AG04450 (cell line): ENCODE measurements around the gene CYP2D6. TPM values are rescaled to one million over a fixed set of nuclear protein-coding genes. Genes with fewer than 3 reads are reported as not detected.

ENCODE experiments used
- CTCF ChIA-PET: fragments of 300-600, 350-600 bp; formaldehyde crosslinking; extraction: SDS; loops from one replicate; lab custom pipeline; 2022; ENCODE audit warnings: antibody characterized with exemption, inconsistent platforms; lab: Charles Lee
- POLR2A ChIA-PET: fragments of 350-600 bp; formaldehyde crosslinking; extraction: SDS; loops from one replicate; lab custom pipeline; 2021; ENCODE audit warnings: antibody characterized with exemption, inconsistent platforms; lab: Yijun Ruan, JAX
- DNase-seq: peaks from one replicate; pipeline ENCODE4 v3.0.0-alpha.2; 2011; ENCODE audit warnings: low read depth, low spot score
- H3K27ac ChIP-seq: one replicate; pipeline ENCODE4 v1.5.1; 2012; ENCODE audit warnings: low read depth, low read length, control low read depth
- H3K27me3 ChIP-seq: one replicate; pipeline ENCODE4 v1.6.0; 2012; ENCODE audit warnings: low read length; ENCODE audit not compliant: control insufficient read depth, insufficient read depth
- H3K4me3 ChIP-seq: 2 replicates; pipeline ENCODE4 v1.5.1; 2011; ENCODE audit warnings: mild to moderate bottlenecking, low read depth, low read length, control low read depth
- H3K9me3 ChIP-seq: 2 replicates; pipeline ENCODE4 v1.5.1; 2012; ENCODE audit warnings: low read length; ENCODE audit not compliant: control insufficient read depth, insufficient read depth
- polyA plus RNA-seq: library from polyadenylated mRNA; depleted of rRNA; stranded (reverse); fragments of >200 nt; gene quantifications from 2 replicates; pipeline ENCODE4 v1.2.3, GENCODE V29; 2011
- TF ChIP-seq, protein P1 (sequence below): IDR thresholded peaks from 2 replicates; pipeline ENCODE4 v1.5.1; 2011; ENCODE audit warnings: low read depth, low read length, control low read depth, inconsistent platforms

The CYP2D6 gene
- polyA plus RNA-seq, 1 experiment, result 0.15 TPM

DNA sequence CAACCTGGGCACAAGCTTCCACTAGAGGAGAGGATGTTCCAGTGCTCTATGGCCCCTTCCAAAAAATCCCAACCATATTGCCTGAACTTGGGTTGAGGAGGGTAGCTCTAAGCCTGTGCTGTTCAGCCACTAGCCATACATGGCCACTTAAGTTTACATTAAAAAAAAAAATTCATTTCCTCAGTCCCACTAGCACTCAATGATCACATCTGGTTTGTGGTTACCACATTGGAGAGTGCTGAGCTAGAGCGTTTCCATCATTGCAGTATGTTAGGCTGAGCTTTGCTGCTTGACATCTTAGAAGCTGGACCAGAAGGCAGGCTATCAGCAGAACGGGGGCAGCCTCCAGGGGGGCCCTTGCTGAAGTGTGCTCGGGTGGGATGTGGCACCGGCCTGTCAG is 43.5 kb upstream of the CYP2D6 start:
- DNase-seq, result peak; percentile 20
- CTCF ChIA-PET, result interaction anchor here (1.7 to 3.9 kb wide), 2 partner anchors 262 to 270 kb away, joined by 10 to 25 read pairs; no protein-coding TSS in a partner anchor
- H3K4me3 ChIP-seq, result no peak overlapping the region
- H3K27me3 ChIP-seq, result no peaks in the 10 kb centered on the region
- POLR2A ChIA-PET, result interaction anchor here (0.6 kb wide), 1 partner anchor 272 kb away, joined by 3 read pairs; no protein-coding TSS in a partner anchor
- H3K27ac ChIP-seq, result no peak overlapping the region
- H3K9me3 ChIP-seq, result no peaks in the 10 kb centered on the region
- TF ChIP-seq, protein P1, sequence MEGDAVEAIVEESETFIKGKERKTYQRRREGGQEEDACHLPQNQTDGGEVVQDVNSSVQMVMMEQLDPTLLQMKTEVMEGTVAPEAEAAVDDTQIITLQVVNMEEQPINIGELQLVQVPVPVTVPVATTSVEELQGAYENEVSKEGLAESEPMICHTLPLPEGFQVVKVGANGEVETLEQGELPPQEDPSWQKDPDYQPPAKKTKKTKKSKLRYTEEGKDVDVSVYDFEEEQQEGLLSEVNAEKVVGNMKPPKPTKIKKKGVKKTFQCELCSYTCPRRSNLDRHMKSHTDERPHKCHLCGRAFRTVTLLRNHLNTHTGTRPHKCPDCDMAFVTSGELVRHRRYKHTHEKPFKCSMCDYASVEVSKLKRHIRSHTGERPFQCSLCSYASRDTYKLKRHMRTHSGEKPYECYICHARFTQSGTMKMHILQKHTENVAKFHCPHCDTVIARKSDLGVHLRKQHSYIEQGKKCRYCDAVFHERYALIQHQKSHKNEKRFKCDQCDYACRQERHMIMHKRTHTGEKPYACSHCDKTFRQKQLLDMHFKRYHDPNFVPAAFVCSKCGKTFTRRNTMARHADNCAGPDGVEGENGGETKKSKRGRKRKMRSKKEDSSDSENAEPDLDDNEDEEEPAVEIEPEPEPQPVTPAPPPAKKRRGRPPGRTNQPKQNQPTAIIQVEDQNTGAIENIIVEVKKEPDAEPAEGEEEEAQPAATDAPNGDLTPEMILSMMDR, result no peak

DNA sequence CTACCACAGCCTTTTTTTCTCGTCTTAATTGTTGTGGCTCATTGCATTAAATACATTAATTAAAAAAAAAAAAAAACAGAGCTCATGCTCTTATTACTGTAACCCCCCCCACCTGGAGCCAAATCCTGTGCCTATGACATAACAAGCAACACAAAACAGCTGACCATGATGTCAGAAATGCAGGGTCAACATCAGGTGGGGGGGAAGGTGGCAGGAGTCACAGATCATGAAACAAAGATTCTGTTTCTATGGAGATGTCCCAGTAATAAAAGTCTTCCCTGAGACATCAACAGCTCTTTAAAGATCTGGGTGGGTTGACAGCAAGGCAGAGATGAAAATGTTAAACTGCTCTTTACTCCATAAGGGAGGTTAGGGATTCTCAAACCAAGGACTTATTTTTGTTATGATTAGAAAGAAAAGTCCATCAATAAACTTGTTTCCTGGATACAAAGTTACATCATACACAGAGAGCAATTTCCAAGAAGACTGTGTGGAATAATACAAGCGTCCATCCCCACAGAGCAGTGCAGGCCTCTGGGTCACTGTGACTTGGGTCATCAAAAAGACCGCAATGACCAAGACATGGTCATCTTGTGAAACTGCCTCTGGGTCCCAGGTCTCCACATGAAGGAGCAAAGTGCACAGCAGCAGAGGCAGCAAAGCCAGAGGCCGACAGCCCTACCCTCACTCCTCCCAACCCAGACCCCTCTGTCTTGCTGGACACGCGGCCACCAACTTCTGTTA is 42.7 kb upstream of the CYP2D6 start:
- TF ChIP-seq, protein P1, result no peak
- no peak overlapping the region for H3K27ac ChIP-seq
- H3K4me3 ChIP-seq, result no peak overlapping the region
- POLR2A ChIA-PET, result interaction anchor here (0.6 to 0.7 kb wide), 4 partner anchors 12 to 123 kb away, joined by 3 to 8 read pairs (median 5); no protein-coding TSS in a partner anchor
- H3K9me3 ChIP-seq, result no peaks in the 10 kb centered on the region; the same call in 1 of the 2 replicates
- no peaks in the 10 kb centered on the region for H3K27me3 ChIP-seq
- CTCF ChIA-PET, result interaction anchor here (0.6 to 3.9 kb wide), 6 partner anchors 20 to 300 kb away, joined by 3 to 25 read pairs (median 4); no protein-coding TSS in a partner anchor
- no peak for DNase-seq

DNA sequence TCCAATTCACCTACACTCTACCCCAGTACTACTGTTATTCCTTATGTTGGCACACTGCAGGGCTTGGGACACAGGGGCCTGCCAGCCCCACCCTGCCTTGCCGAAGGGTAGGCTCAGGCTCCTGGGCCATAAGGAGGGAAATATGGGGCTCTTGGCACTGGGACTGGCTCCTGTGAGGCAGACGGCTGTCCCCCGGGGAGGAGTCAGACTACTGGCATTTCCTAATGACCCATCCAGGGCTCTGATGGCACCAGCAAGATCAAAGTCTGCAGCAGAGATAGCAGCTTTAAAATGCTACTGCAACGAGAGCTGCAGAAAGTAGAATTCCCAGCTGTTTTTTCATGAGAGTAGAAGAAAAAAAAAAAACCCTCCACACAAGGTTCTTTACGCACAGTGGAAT is 42.2 kb upstream of the CYP2D6 start:
- no peak for DNase-seq
- ChIA-PET CTCF (interaction anchor here (0.6 to 3.9 kb wide), 7 partner anchors 21 to 301 kb away, joined by 3 to 25 read pairs (median 3); no protein-coding TSS in a partner anchor), POLR2A (interaction anchor here (0.6 to 0.7 kb wide), 4 partner anchors 11 to 123 kb away, joined by 3 to 8 read pairs (median 5); no protein-coding TSS in a partner anchor)
- no peaks in the 10 kb centered on the region; the same call in 1 of the 2 replicates for H3K9me3 ChIP-seq
- no peak overlapping the region for H3K4me3 ChIP-seq
- TF ChIP-seq, protein P1, result no peak
- no peaks in the 10 kb centered on the region for H3K27me3 ChIP-seq
- H3K27ac ChIP-seq, result peak overlapping the region; percentile 11

DNA sequence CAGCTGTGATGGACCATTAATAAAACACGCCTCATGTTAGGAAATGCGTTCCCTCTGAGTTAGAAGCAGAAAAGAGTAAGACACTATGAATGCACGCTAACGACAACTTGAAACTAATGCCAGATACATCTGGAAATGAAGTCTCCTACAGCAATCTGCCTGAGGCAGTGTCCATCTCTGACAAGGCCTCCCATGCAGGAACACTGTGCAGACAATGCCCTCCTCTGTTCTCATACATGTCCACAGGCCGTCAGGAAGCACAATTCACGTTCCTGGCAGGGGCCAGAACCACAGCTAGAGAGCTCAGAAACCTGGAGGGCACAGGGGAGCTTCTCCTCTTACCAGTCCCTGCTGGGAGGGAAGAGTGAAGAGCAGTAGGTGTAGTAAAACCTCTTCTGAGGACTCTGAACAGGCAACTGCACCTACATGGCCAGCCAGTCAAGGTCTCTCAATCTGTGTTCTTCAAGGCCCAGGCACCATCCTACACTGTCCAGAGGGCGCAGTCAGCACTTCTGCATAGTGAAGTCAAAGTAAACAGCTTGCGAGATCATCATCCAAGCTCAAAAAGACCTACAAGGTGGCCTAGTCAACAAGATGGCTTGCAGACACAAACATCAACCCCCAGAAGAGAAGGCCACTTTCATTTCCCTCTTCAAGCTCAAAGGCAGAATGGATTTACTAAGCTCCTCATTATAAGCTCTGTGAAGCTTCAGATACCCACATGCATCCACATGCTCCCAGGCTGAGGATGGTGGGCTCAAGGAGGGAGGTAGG is 41.5 kb upstream of the CYP2D6 start:
- no peaks in the 10 kb centered on the region; the same call in 1 of the 2 replicates for H3K9me3 ChIP-seq
- peak overlapping the region; percentile 11 for H3K27ac ChIP-seq
- ChIA-PET POLR2A (interaction anchor here (0.6 to 0.7 kb wide), 3 partner anchors 46 to 124 kb away, joined by 5 to 8 read pairs (median 5); no protein-coding TSS in a partner anchor), CTCF (interaction anchor here (0.8 to 3.9 kb wide), 6 partner anchors 87 to 301 kb away, joined by 3 to 25 read pairs (median 4); no protein-coding TSS in a partner anchor)
- TF ChIP-seq, protein P1, result no peak
- no peaks in the 10 kb centered on the region for H3K27me3 ChIP-seq
- H3K4me3 ChIP-seq, result no peak overlapping the region
- DNase-seq, result no peak
